PC-3 (cell line): ENCODE measurements around the gene C6orf118. TPM values are rescaled to one million over a fixed set of nuclear protein-coding genes. Genes with fewer than 3 reads are reported as not detected.

Source experiments
- ATAC-seq: fragments of 200-7000 bp; cut with Tn5 transposase; 2 replicates; pipeline ENCODE4 v1.9.1; 2020; ENCODE audit warnings: mild to moderate bottlenecking, moderate library complexity
- BruUV-seq: library from RNA; stranded (reverse); fragments of 400-500 nt; replicated peaks from 2 replicates; lab custom pipeline; 2021; lab: Mats Ljungman, UMichigan
- CTCF ChIA-PET: fragments of 300-600 bp; sonication (Branson Sonifier 250); formaldehyde crosslinking; loops from one replicate; lab custom pipeline; 2022; ENCODE audit warnings: antibody characterized with exemption; lab: Charles Lee
- POLR2A ChIA-PET: fragments of 300-600 bp; sonication (Branson Sonifier 250); formaldehyde crosslinking; loops from one replicate; lab custom pipeline; 2022; ENCODE audit warnings: antibody characterized with exemption; ENCODE audit not compliant: unreplicated experiment; lab: Charles Lee
- DNase-seq: peaks from one replicate; pipeline ENCODE4 v3.0.0-alpha.2; 2015
- H2AFZ ChIP-seq: fragments of 300-600 bp; sonication (generic); 2 replicates; pipeline ENCODE4 v1.6.0; 2016; ENCODE audit warnings: antibody characterized with exemption, low read length
- H3F3A ChIP-seq: fragments of 300-600 bp; sonication (generic); one replicate; pipeline ENCODE4 v1.6.0; 2017; ENCODE audit warnings: antibody characterized with exemption, low read length, control low read depth, mild to moderate bottlenecking; ENCODE audit not compliant: unreplicated experiment
- H3K27ac ChIP-seq: fragments of 300-600 bp; sonication (generic); 2 replicates; pipeline ENCODE4 v1.5.1; 2016; ENCODE audit warnings: mild to moderate bottlenecking, low read length
- H3K27me3 ChIP-seq: fragments of 300-600 bp; sonication (generic); 2 replicates; pipeline ENCODE4 v1.6.1; 2016; ENCODE audit warnings: low read length, mixed read lengths
- H3K36me3 ChIP-seq: fragments of 300-600 bp; sonication (generic); 2 replicates; pipeline ENCODE4 v1.6.1; 2016; ENCODE audit warnings: low read depth, mixed run types, low read length, mixed read lengths
- H3K4me1 ChIP-seq: fragments of 300-600 bp; sonication (generic); 2 replicates; pipeline ENCODE4 v1.5.1; 2016; ENCODE audit warnings: low read length; ENCODE audit not compliant: insufficient read depth
- H3K4me2 ChIP-seq: fragments of 300-600 bp; sonication (generic); 2 replicates; pipeline ENCODE4 v1.6.0; 2016; ENCODE audit warnings: low read length
- H3K4me3 ChIP-seq: fragments of 300-600 bp; sonication (generic); 2 replicates; pipeline ENCODE4 v1.5.1; 2016; ENCODE audit warnings: mild to moderate bottlenecking, low read length, mixed read lengths
- H3K79me2 ChIP-seq: fragments of 300-600 bp; sonication (generic); 2 replicates; pipeline ENCODE4 v1.6.1; 2017; ENCODE audit warnings: low read length, mixed read lengths
- H3K9ac ChIP-seq: fragments of 300-600 bp; sonication (generic); 2 replicates; pipeline ENCODE4 v1.6.0; 2016; ENCODE audit warnings: mild to moderate bottlenecking, low read length
- H3K9me2 ChIP-seq: fragments of 300-600 bp; sonication (generic); replicated peaks from 2 replicates; pipeline ENCODE4 v1.6.1; 2016; ENCODE audit warnings: mixed run types, low read length, mixed read lengths
- H3K9me3 ChIP-seq: fragments of 300-600 bp; sonication (generic); 2 replicates; pipeline ENCODE4 v1.6.1; 2016; ENCODE audit warnings: low read length, mixed read lengths
- H4K20me1 ChIP-seq: fragments of 300-600 bp; sonication (generic); 2 replicates; pipeline ENCODE4 v1.6.1; 2016; ENCODE audit warnings: low read length, mixed read lengths
- EZH2 ChIP-seq: fragments of 300-600 bp; sonication (generic); IDR thresholded peaks from one replicate; pipeline ENCODE4 v1.6.1; 2017; ENCODE audit warnings: antibody characterized with exemption, mild to moderate bottlenecking, low read length; ENCODE audit not compliant: unreplicated experiment
- EZH2phosphoT487 ChIP-seq: fragments of 300-600 bp; sonication (generic); IDR thresholded peaks from 2 replicates; pipeline ENCODE4 v1.6.1; 2018; ENCODE audit warnings: mild to moderate bottlenecking, antibody characterized with exemption, low read length, borderline replicate concordance
- intact Hi-C: fragments of 100-400 bp; cut with micrococcal nuclease; formaldehyde crosslinking; loops from 2 replicates; pipeline ENCODE4 v1.9.0; 2023
- total RNA-seq: library from RNA; depleted of rRNA; stranded (reverse); fragments of >200 nt; gene quantifications from 2 replicates; pipeline ENCODE4 v1.2.3, GENCODE V29; 2014
- TF ChIP-seq, protein P1 (sequence below): fragments of 300-600 bp; sonication (generic); conservative IDR thresholded peaks from 2 replicates; pipeline ENCODE4 v1.5.1; 2017; ENCODE audit warnings: antibody characterized with exemption, low read depth, mild to moderate bottlenecking, low read length

Gene C6orf118
- total RNA-seq, 1 experiment from 2014 or later: not detected

DNA sequence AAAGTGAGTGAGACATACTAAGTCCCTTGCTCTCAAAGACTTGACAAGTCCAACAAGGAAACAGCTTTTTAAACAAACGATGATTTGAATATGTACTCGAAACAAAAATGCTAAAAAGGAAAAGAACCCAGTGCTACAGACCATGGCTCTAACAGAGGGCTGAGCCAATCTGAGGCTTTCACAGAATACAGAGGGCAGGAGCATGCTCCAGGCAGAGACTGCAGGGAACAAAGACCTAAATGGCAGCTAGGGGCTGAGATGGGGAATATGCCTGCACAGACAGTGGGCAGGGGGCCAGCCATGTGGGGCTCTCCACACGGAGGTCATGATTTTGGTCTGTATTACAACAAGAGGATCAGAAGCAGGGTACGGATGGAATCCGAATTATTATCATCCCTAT lies 31.1 kb upstream of the C6orf118 start:
- DNase-seq: no peak
- H3K4me1 ChIP-seq: no peaks in the 10 kb centered on the region
- POLR2A ChIA-PET: no interaction called here
- no peaks in the 10 kb centered on the region for H4K20me1 ChIP-seq
- H3K9ac ChIP-seq: no peak overlapping the region
- H2AFZ ChIP-seq: no peak overlapping the region
- H3F3A ChIP-seq: no peaks in the 10 kb centered on the region
- no peaks in the 10 kb centered on the region for H3K27me3 ChIP-seq
- TF ChIP-seq EZH2 (no peak), EZH2phosphoT487 (no peak)
- TF ChIP-seq, protein P1, sequence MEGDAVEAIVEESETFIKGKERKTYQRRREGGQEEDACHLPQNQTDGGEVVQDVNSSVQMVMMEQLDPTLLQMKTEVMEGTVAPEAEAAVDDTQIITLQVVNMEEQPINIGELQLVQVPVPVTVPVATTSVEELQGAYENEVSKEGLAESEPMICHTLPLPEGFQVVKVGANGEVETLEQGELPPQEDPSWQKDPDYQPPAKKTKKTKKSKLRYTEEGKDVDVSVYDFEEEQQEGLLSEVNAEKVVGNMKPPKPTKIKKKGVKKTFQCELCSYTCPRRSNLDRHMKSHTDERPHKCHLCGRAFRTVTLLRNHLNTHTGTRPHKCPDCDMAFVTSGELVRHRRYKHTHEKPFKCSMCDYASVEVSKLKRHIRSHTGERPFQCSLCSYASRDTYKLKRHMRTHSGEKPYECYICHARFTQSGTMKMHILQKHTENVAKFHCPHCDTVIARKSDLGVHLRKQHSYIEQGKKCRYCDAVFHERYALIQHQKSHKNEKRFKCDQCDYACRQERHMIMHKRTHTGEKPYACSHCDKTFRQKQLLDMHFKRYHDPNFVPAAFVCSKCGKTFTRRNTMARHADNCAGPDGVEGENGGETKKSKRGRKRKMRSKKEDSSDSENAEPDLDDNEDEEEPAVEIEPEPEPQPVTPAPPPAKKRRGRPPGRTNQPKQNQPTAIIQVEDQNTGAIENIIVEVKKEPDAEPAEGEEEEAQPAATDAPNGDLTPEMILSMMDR: no peak
- intact Hi-C loops: no loop called here
- H3K4me2 ChIP-seq: no peak overlapping the region
- H3K9me2 ChIP-seq: no peaks in the 10 kb centered on the region
- H3K79me2 ChIP-seq: no peaks in the 10 kb centered on the region
- CTCF ChIA-PET: no interaction called here
- H3K36me3 ChIP-seq: no peaks in the 10 kb centered on the region
- no peak for ATAC-seq
- no peaks in the 10 kb centered on the region for H3K9me3 ChIP-seq
- BruUV-seq: no TSS peak
- H3K4me3 ChIP-seq: no peak overlapping the region
- H3K27ac ChIP-seq: no peak overlapping the region

DNA sequence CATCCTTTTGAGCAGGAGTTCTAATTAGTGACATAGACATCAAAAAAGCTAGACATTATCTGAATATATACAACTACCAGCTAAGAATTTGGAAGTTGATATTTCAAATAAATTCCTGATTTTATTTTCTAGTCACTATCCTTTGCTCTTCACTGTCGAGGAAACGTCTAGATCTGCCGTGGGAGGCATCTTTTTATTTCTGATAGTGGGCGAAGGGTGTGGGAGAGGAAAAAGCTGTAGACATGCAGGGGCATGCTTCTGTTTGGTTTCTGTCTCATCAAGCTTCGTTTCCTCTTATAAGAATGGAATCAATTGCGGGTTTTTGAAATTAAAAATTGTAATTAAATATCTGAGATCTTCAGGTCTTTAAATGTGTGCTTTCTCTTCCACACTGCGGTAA lies 16.2 kb upstream of the C6orf118 start:
- TF ChIP-seq, protein P1: no peak
- no peak for TF ChIP-seq EZH2phosphoT487
- TF ChIP-seq EZH2: no peak
- Histone ChIP-seq H3F3A (no peaks in the 10 kb centered on the region), H3K36me3 (no peaks in the 10 kb centered on the region), H3K79me2 (no peaks in the 10 kb centered on the region), H3K27me3 (peaks cover 4% of the 10 kb centered on the region; the same call in 1 of the 2 replicates), H3K4me1 (no peaks in the 10 kb centered on the region), H4K20me1 (no peaks in the 10 kb centered on the region), H3K9ac (no peak overlapping the region), H3K27ac (no peak overlapping the region), H3K4me2 (no peak overlapping the region), H3K9me3 (no peaks in the 10 kb centered on the region), H2AFZ (no peak overlapping the region), H3K9me2 (no peaks in the 10 kb centered on the region), H3K4me3 (no peak overlapping the region)
- intact Hi-C loops: no loop called here
- POLR2A ChIA-PET: no interaction called here
- DNase-seq: no peak
- BruUV-seq: no TSS peak
- ATAC-seq: no peak
- CTCF ChIA-PET: no interaction called here

DNA sequence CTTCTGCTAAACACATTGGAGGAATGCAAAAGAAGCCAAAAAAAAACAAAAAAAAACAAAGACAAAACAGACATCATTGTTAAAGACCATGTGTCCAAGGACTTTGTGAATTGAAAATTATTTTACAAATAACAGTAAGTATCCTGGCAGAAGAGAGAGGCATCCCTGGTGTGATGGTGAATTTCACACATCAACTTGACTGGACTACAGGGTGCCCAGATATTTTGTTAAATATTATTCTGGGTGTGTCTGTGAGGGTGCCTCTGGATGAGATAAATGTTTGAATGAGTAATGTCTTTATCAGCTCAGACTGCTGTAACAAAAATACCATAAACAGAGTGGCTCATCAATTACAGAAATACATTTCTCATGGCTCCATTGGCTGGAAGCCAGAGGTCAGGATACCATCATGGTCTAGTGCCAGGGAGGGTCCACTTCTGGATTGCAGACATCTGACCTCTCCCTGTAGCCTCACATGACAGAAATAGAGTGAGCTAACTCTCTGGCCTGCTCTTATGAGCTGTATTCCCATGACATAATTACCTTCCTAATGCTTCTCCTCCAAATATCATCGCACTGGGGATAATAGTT lies 12.2 kb upstream of the C6orf118 start:
- ATAC-seq: no peak
- no peak overlapping the region for H3K4me3 ChIP-seq
- H3F3A ChIP-seq: no peaks in the 10 kb centered on the region
- H3K9me3 ChIP-seq: no peaks in the 10 kb centered on the region
- DNase-seq: no peak
- H3K9ac ChIP-seq: no peak overlapping the region
- no peak overlapping the region for H2AFZ ChIP-seq
- H3K27ac ChIP-seq: no peak overlapping the region
- intact Hi-C loops: no loop called here
- BruUV-seq: no TSS peak
- H3K36me3 ChIP-seq: no peaks in the 10 kb centered on the region
- H3K4me1 ChIP-seq: no peaks in the 10 kb centered on the region
- POLR2A ChIA-PET: no interaction called here
- H3K9me2 ChIP-seq: no peaks in the 10 kb centered on the region
- TF ChIP-seq EZH2 (no peak), EZH2phosphoT487 (no peak)
- TF ChIP-seq, protein P1: no peak
- CTCF ChIA-PET: no interaction called here
- no peaks in the 10 kb centered on the region for H3K27me3 ChIP-seq
- no peak overlapping the region for H3K4me2 ChIP-seq
- H3K79me2 ChIP-seq: no peaks in the 10 kb centered on the region
- no peaks in the 10 kb centered on the region for H4K20me1 ChIP-seq
